ENCODE measurements around the gene TNFRSF25. TPM values are rescaled to one million over a fixed set of nuclear protein-coding genes. Genes with fewer than 3 reads are reported as not detected.

The TNFRSF25 gene
- total and polyA plus RNA-seq, 10 of the 15 experiments (the other 5 are each of a cell fraction or from before 2014, with no cell fraction given), result 0.23 to 8.6 (median 0.46) TPM; not detected in 5

DNA sequence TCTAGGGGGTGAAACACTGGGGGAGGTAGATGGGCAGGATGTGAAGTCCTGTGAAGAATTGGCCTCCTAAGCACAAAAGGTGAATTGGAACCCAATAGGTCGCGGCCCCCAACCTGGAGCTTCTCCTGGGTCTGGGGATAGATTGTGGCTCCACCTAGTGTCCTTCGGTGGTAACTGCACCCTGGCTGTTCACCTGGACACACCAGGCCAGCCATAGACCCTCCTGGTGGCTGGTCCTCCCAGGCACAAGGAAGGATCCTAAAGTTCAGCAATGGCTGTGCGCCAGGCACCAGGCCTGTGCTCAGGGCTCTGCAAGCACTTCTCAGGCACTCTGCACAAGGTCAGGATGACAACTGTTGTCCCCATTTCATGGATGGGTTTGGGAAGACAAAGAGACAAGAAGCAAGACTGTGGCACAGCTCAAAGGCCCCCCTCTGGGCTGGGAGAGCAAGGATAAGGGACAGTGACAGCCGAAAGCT is 27.9 kb downstream of the TNFRSF25 start:
- DNase-seq (ENCODE audit: low read depth, low spot score) (peak; percentile 12), FAIRE-seq (no peak), ATAC-seq (peak; percentile 86)
- Histone ChIP-seq H3K27ac (ENCODE audit: control insufficient read depth, insufficient read depth) (no peak overlapping the region), H3K9me3 (replicated peaks; ENCODE audit: control insufficient read depth, insufficient read depth, low read length) (no peaks in the 10 kb centered on the region), H3K4me3 (no peak overlapping the region), H3K36me3 (ENCODE audit: control insufficient read depth in 2 of 2, insufficient read depth in 2 of 2, low read length in 1 of 2) (no peaks in the 10 kb centered on the region), H3K9ac (ENCODE audit: control insufficient read depth, insufficient read depth, low read length) (no peak overlapping the region), H2AFZ (ENCODE audit: control insufficient read depth, low read depth, low read length) (no peak overlapping the region), H3K79me2 (ENCODE audit: control insufficient read depth, insufficient read depth, low read length) (no peaks in the 10 kb centered on the region), H3K27me3 (replicated peaks in 1 of 2; ENCODE audit: control insufficient read depth in 2 of 2, insufficient read depth in 2 of 2, low read length in 1 of 2) (no peaks in the 10 kb centered on the region; a peak in 1 of 4 replicates), H3K4me2 (ENCODE audit: control insufficient read depth, insufficient read depth) (no peak overlapping the region), H4K20me1 (ENCODE audit: control insufficient read depth, insufficient read depth) (peaks cover 4% of the 10 kb centered on the region), H3K4me1 (ENCODE audit: control insufficient read depth, insufficient read depth, low read length) (no peaks in the 10 kb centered on the region)
- SMC1A ChIA-PET (ENCODE audit: uncharacterized antibody, unreplicated experiment), result interaction anchor here (0.8 to 2.5 kb wide), 10 partner anchors 11 to 192 kb away, joined by 3 to 17 read pairs (median 3); no protein-coding TSS in a partner anchor
- 0% methylated on average over 5 of the region's 5 CpGs for WGBS (ENCODE audit: insufficient coverage, insufficient replicate concordance, low lambda C conversion rate, missing lambda C conversion rate)
- TF ChIP-seq, protein P1, sequence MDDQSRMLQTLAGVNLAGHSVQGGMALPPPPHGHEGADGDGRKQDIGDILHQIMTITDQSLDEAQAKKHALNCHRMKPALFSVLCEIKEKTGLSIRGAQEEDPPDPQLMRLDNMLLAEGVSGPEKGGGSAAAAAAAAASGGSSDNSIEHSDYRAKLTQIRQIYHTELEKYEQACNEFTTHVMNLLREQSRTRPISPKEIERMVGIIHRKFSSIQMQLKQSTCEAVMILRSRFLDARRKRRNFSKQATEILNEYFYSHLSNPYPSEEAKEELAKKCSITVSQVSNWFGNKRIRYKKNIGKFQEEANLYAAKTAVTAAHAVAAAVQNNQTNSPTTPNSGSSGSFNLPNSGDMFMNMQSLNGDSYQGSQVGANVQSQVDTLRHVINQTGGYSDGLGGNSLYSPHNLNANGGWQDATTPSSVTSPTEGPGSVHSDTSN (IDR thresholded peaks at IDR 0.05; ENCODE audit: insufficient replicate concordance, low read depth, low read length), result no peak
- TF ChIP-seq MEF2A (IDR thresholded peaks at IDR 0.05; ENCODE audit: insufficient read depth, low read depth, low read length) (no peak), CBFB (IDR thresholded peaks at IDR 0.05; ENCODE audit: low read depth) (no peak), SMC3 (IDR thresholded peaks at IDR 0.05; ENCODE audit: borderline replicate concordance, low read length) (peak; percentile 67), ZNF274 (IDR thresholded peaks at IDR 0.05; ENCODE audit: insufficient read depth, insufficient read length) (no peak), NR2F1 (conservative IDR thresholded peaks at IDR 0.05) (0 out of 2 replicates have a peak, but pooled peaks have one; percentile 33), RUNX3 (IDR thresholded peaks at IDR 0.05; ENCODE audit: low read length) (peak; percentile 17; the same call in 1 of the 2 replicates), ZNF207 (IDR thresholded peaks at IDR 0.05; ENCODE audit: borderline replicate concordance) (no peak), NBN (IDR thresholded peaks at IDR 0.05) (0 out of 2 replicates have a peak, but pooled peaks have one; percentile 21), HDGF (IDR thresholded peaks at IDR 0.05) (0 out of 2 replicates have a peak, but pooled peaks have one; percentile 36), ETV6 (conservative IDR thresholded peaks at IDR 0.05 in 1 of 2, IDR thresholded peaks at IDR 0.05 in 1 of 2; ENCODE audit: borderline replicate concordance in 1 of 2, low read depth in 1 of 2) (no peak), RAD21 (IDR thresholded peaks at IDR 0.05; ENCODE audit: insufficient read depth, low read depth, low read length) (peak; percentile 67)
- TF ChIP-seq, protein P2, sequence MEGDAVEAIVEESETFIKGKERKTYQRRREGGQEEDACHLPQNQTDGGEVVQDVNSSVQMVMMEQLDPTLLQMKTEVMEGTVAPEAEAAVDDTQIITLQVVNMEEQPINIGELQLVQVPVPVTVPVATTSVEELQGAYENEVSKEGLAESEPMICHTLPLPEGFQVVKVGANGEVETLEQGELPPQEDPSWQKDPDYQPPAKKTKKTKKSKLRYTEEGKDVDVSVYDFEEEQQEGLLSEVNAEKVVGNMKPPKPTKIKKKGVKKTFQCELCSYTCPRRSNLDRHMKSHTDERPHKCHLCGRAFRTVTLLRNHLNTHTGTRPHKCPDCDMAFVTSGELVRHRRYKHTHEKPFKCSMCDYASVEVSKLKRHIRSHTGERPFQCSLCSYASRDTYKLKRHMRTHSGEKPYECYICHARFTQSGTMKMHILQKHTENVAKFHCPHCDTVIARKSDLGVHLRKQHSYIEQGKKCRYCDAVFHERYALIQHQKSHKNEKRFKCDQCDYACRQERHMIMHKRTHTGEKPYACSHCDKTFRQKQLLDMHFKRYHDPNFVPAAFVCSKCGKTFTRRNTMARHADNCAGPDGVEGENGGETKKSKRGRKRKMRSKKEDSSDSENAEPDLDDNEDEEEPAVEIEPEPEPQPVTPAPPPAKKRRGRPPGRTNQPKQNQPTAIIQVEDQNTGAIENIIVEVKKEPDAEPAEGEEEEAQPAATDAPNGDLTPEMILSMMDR (IDR thresholded peaks at IDR 0.05 in 2 of 3, conservative IDR thresholded peaks at IDR 0.05 in 1 of 3; ENCODE audit: control insufficient read depth in 2 of 3, extremely low read depth in 1 of 3, insufficient read depth in 1 of 3, low read depth in 3 of 3, low read length in 3 of 3), result peak; percentile 86 to 96 (median 87)
- intact Hi-C loops (cut with micrococcal nuclease; ENCODE audit: unreplicated experiment), result loop anchor here (2.0 kb wide), 1 partner anchor 191 kb away; no protein-coding TSS in a partner anchor
- no TSS peak for BruUV-seq (replicated peaks)
- in situ Hi-C loops (cut with MboI), result no loop called here
- POLR2A ChIA-PET, result interaction anchor here (0.9 kb wide), 1 partner anchor 15 kb away, joined by 3 read pairs; no protein-coding TSS in a partner anchor
- CTCF ChIA-PET, result interaction anchor here (0.6 to 8.0 kb wide), 31 partner anchors 8 to 286 kb away, joined by 3 to 137 read pairs (median 5); partner anchors contain the start of genes ESPN, HES2, PLEKHG5 and TNFRSF25
- RAD21 ChIA-PET (ENCODE audit: unreplicated experiment), result interaction anchor here (0.8 to 4.2 kb wide), 7 partner anchors 16 to 90 kb away, joined by 3 to 44 read pairs (median 6); no protein-coding TSS in a partner anchor
